K562 (cell line): ENCODE measurements around the gene AQP6. TPM values are rescaled to one million over a fixed set of nuclear protein-coding genes. Genes with fewer than 3 reads are reported as not detected.

Experiments used
- ATF4 ChIP-seq: fragments of 450-650 bp; formaldehyde crosslinking; IDR thresholded peaks from 2 replicates; pipeline ENCODE4 v1.4.0; 2022; ENCODE audit warnings: mild to moderate bottlenecking, moderate library complexity
- BMI1 ChIP-seq: fragments of 150-350 bp; IDR thresholded peaks from 2 replicates; pipeline ENCODE4 v1.6.1; 2014; ENCODE audit warnings: low read length
- DIDO1 ChIP-seq: fragments of 450-650 bp; IDR thresholded peaks from 2 replicates; pipeline ENCODE4 v1.6.1; 2016; ENCODE audit warnings: low read depth, missing biosample characterization, missing genetic modification characterization
- ELK3 ChIP-seq: fragments of 450-650 bp; formaldehyde crosslinking; IDR thresholded peaks from 2 replicates; pipeline ENCODE4 v1.4.0; 2020; ENCODE audit warnings: mild to moderate bottlenecking
- HEY1 ChIP-seq: fragments of 250-450 bp; sonication (Bioruptor Pico); IDR thresholded peaks from 2 replicates; pipeline ENCODE4 v1.5.0; 2020; ENCODE audit warnings: mild to moderate bottlenecking, moderate library complexity, borderline replicate concordance
- JUND ChIP-seq, 2 experiments: IDR thresholded peaks; 2 replicates in 1 of 2; 3 replicates in 1 of 2; pipeline ENCODE4 v1.6.1; 2011; ENCODE audit warnings: borderline replicate concordance in 2 of 2, low read depth in 2 of 2, low read length in 2 of 2, improper control_type of control experiment in 1 of 2, missing biosample characterization in 1 of 2, missing genetic modification characterization in 1 of 2, missing genetic modification reagents in 1 of 2
- MEF2A ChIP-seq: IDR thresholded peaks from 2 replicates; pipeline ENCODE4 v1.6.1; 2011; ENCODE audit warnings: low read depth, mild to moderate bottlenecking, low read length, moderate library complexity; ENCODE audit not compliant: control insufficient read depth
- MTF1 ChIP-seq: fragments of 250-450 bp; sonication (Bioruptor Pico); IDR thresholded peaks from 2 replicates; pipeline ENCODE4 v1.9.0; 2021; ENCODE audit warnings: moderate library complexity, mild to moderate bottlenecking, inconsistent platforms, borderline replicate concordance
- NCOA4 ChIP-seq: fragments of 450-650 bp; IDR thresholded peaks from 2 replicates; pipeline ENCODE4 v1.6.1; 2018; ENCODE audit warnings: mild to moderate bottlenecking; ENCODE audit not compliant: partially characterized antibody
- POLR2G ChIP-seq: fragments of 200-400 bp; formaldehyde crosslinking; IDR thresholded peaks from 2 replicates; pipeline ENCODE4 v1.6.1; 2017; ENCODE audit warnings: low read depth, mild to moderate bottlenecking, antibody characterized with exemption, low read length, moderate library complexity
- RFX7 ChIP-seq: fragments of 250-450 bp; sonication (Bioruptor Pico); IDR thresholded peaks from 2 replicates; pipeline ENCODE4 v1.5.1; 2021; ENCODE audit warnings: mild to moderate bottlenecking
- SMAD2 ChIP-seq: fragments of 150-350 bp; IDR thresholded peaks from 2 replicates; pipeline ENCODE4 v1.6.1; 2014; ENCODE audit warnings: low read depth, mild to moderate bottlenecking, low read length
- SP2 ChIP-seq: IDR thresholded peaks from 2 replicates; pipeline ENCODE4 v1.6.1; 2011; ENCODE audit warnings: mild to moderate bottlenecking, low read depth, low read length, moderate library complexity; ENCODE audit not compliant: poor library complexity, severe bottlenecking; ENCODE audit errors: extremely low read depth
- TRIM28 ChIP-seq: fragments of 450-650 bp; IDR thresholded peaks from 2 replicates; pipeline ENCODE4 v1.6.1; 2017
- ZBTB12 ChIP-seq: fragments of 250-450 bp; sonication (Bioruptor Pico); IDR thresholded peaks from 2 replicates; pipeline ENCODE4 v1.4.0; 2020
- ZBTB43 ChIP-seq: sonication (generic); formaldehyde crosslinking; IDR thresholded peaks from 2 replicates; pipeline ENCODE4 v1.8.0; 2023; ENCODE audit warnings: mild to moderate bottlenecking, missing genetic modification reagents
- ZFX ChIP-seq: sonication (generic); formaldehyde crosslinking; IDR thresholded peaks from 2 replicates; pipeline ENCODE4 v1.8.0; 2022; ENCODE audit warnings: mild to moderate bottlenecking, missing genetic modification reagents, moderate library complexity
- ZNF23 ChIP-seq: fragments of 250-450 bp; sonication (Bioruptor Pico); IDR thresholded peaks from 2 replicates; pipeline ENCODE4 v1.4.0; 2020; ENCODE audit warnings: mild to moderate bottlenecking
- ZNF277 ChIP-seq: fragments of 250-450 bp; sonication (Bioruptor Pico); IDR thresholded peaks from 2 replicates; pipeline ENCODE4 v1.8.0; 2022; ENCODE audit warnings: inconsistent platforms, mild to moderate bottlenecking, moderate library complexity, borderline replicate concordance
- ZNF707 ChIP-seq: fragments of 250-450 bp; sonication (Bioruptor Pico); conservative IDR thresholded peaks from 2 replicates; pipeline ENCODE4 v1.8.0; 2022; ENCODE audit warnings: inconsistent platforms, mild to moderate bottlenecking, moderate library complexity
- ZSCAN32 ChIP-seq: fragments of 450-650 bp; formaldehyde crosslinking; IDR thresholded peaks from 2 replicates; pipeline ENCODE4 v1.4.0; 2020; ENCODE audit warnings: mild to moderate bottlenecking, moderate library complexity
- polyA plus RNA-seq, 8 experiments: library from polyadenylated mRNA; depleted of rRNA in 4 of 8; stranded (reverse) in 5 of 8; unstranded in 3 of 8; fragments of >200 nt; fragmentation: Nextera tagmentation in 2 of 8; fragmentation: Illumina TruSeq in 1 of 8; extraction: Ambion mirVana in 2 of 8; extraction: Trizol in 1 of 8; gene quantifications; 2 replicates each; pipeline versions ENCODE4 v1.2.1 to v1.2.3, GENCODE V29; 2011 to 2014; ENCODE audit warnings: inconsistent platforms in 1 of 8, missing spikeins in 1 of 8
- total RNA-seq, 7 experiments: library from RNA; depleted of rRNA in 6 of 7; stranded (reverse); fragments of >200 nt in 6 of 7; fragmentation: Illumina TruSeq in 2 of 7; extraction: Trizol in 2 of 7; gene quantifications; 2 replicates each; pipeline versions ENCODE4 v1.2.1 to v1.2.3, GENCODE V29; 2011 to 2021; ENCODE audit warnings: low replicate concordance in 1 of 7

AQP6 gene
- total and polyA plus RNA-seq, 9 of the 15 experiments (the other 6 are each of a cell fraction or from before 2014, with no cell fraction given) = 0.05 to 0.12 TPM; not detected in 7

- TF ChIP-seq ZBTB12 (CRISPR knock-in tag) (no peak), POLR2G (peak; percentile 52; the same call in 1 of the 2 replicates), SMAD2 (no peak), ZFX (CRISPR knock-in tag) (no peak), ZBTB43 (CRISPR knock-in tag) (no peak), HEY1 (CRISPR knock-in tag) (no peak), ELK3 (no peak), MEF2A (no peak), BMI1 (no peak), ZNF23 (no peak), MTF1 (no peak), TRIM28 (no peak), JUND (IDR thresholded peaks at IDR 0.05; ENCODE audit: borderline replicate concordance, low read depth, low read length) (peak; percentile 40; the same call in 1 of the 2 replicates), JUND (tag; IDR thresholded peaks at IDR 0.05; ENCODE audit: borderline replicate concordance, low read depth, low read length) (no peak; the same call in 2 of the 3 replicates), NCOA4 (no peak), RFX7 (CRISPR knock-in tag) (no peak), ZNF707 (CRISPR knock-in tag) (no peak), SP2 (no peak), ZNF277 (CRISPR knock-in tag) (no peak), DIDO1 (no peak), ZSCAN32 (no peak), ATF4 (CRISPR knock-in tag) (no peak)
These were observed 5.5 kb upstream of the AQP6 start (continued) for GRCh38 chr12:49967042-49967776.
